Fibroblast of peridontal ligament (primary cell): ENCODE data around the gene PRKCSH.
"Not testable (repeated sequence)": the region's sequence is repeated elsewhere in the genome, so short reads cannot be mapped to it uniquely, and the experiment has no call there.

Experiments
- DNase-seq: peaks from one replicate; pipeline ENCODE4 v3.0.0-alpha.2; 2010; ENCODE audit errors: extremely low read depth

The PRKCSH gene

DNA sequence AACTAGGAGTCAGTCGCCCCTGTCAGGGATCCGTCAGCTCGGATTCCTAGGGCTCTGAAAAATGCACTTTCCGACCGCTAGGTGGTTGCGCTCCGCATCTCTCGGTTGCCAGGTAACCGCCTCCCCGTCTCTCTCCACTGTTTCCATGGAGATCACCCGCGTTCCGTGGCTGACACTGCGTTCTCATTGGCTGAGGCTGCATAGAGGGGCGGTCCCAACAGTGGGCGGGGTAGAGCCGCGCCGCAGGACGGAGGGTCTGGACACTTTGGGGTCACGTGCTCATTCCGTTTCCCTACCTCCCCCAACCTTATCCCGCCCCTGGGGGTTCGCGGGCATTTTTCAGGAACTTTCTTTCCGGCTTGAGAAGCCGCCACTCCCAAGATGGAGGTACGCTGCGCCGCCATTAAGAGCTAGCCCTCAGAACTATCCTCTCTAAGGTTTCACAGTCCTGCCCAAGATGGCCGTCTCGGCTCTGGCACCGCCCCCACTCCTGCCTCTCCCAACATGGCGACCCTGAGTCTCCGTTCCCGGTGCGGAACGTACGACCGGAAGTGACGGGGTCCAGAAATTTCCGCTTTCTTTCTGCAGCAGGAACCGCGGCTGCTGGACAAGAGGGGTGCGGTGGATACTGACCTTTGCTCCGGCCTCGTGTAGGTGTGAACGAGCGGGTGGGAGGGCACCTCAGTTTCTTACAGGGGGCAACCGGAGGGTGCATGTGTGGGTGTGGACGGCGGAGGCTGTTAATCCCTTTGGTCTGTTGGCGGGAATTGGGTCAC is at the start of gene PRKCSH, which contains the start of gene ODAD3:
PRKCSH (plus strand) TSS at position 579 of the 776 bp plus-strand sequence. CDS start 483 bp downstream, outside the sequence.
ODAD3 (minus strand) TSS at position 65 of the 776 bp plus-strand sequence. CDS start 105 bp downstream, outside the sequence.
- peak; percentile 100 for DNase-seq

GRCh38 chr19:11387162-11388034 is 48.0 kb upstream of the PRKCSH start:
- DNase-seq, result no peak

DNA sequence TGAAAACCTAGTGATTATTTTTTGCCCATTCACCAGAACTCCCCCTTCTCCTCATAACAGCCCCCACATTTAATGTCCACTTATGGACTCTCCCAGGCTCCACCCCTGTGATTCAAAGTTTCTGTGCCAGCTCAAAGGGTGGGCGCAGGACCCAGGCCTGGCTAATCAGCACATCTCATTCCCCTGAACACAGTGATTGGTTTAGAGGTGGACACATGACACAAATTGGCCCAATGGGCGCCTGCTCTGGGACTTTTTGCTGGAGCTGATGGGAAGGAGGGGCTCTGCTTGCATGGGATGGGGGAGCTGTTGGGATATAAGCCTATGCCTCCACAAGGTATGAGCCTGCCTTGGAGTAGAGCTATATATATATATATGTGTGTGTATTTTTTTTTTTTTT is 45.1 kb upstream of the PRKCSH start:
- no peak for DNase-seq

GRCh38 chr19:11390933-11391680 is 44.3 kb upstream of the PRKCSH start:
- no peak for DNase-seq

- DNase-seq, result no peak
Measured at GRCh38 chr19:11397089-11397610, 38.3 kb upstream of the PRKCSH start.

DNA sequence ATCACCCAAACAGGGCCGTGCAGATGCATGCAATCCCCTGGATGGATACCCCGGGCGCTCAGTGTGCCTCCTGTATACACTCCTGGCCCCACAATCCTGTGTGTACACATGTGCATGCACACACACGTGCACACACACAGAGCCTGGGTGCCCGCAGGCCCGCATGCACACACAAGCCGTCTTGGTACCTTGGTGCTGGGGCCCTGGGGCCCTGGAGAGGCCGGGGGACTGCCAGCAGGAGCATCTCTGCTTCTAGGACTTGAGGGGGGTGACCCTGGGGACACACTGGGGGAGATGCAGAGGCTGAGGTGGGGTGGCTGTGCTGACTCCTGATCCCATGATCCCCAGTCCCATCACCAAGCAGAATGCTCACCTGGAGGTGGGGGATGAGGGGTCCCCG is 35.8 kb upstream of the PRKCSH start:
- no peak for DNase-seq

DNA sequence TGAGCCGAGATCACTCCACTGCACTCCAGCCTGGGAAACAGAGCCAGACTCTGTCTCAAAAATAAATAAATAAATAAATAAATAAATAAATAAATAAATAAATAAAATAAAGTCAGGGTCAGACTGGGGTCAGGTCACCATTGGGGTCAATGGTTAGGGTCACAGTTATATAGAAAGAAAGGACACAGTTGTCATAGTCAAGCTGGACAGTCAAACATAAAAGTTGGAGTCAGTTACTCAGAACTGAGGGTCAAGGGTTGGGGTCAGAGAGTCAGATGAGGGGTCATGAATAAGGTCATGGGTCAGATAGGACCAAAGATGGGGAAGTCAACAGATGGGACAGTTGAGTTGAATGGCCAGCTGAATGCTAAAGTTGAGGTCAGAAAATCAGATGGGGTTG is 34.6 kb upstream of the PRKCSH start:
- DNase-seq, result no peak

DNA sequence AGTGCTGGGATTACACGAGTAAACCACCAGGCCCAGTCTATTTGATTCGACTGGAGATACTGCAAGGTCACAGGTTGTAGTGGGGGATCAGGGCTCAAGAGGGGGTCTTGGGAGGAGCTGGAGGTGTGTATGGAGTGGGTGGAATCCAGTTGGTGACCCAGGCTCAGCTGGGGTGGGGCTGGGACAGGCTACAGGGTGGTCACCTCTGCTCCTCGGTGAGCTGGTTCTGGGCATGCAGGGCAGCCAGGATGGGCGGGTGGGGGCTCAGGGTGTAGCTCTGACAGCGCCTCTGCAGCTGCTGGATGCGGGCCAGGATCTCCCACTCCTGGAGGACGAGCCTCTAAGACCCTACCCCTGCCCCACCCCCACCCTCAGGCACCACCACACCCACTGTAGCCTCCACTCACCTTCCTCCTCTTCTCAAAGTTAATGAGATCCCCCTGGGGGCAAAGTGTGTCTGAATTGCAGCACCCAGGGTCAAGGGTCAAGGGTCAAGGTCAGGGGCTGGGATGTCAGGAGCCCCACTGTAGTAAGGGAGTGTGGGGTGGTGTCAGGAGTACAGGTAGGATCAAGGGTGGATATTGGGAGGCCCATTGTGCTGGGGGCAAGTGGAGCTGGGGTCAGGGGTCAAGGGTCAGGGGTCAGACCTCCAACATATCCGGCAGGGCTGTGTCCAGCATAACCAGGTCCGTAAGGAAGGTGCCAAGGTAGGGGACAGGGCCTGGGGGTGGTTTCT is 33.5 kb upstream of the PRKCSH start:
- DNase-seq, result no peak

- no peak for DNase-seq
Measured at GRCh38 chr19:11404588-11405222, 30.7 kb upstream of the PRKCSH start.

- no peak for DNase-seq
Measured at GRCh38 chr19:11405846-11406643, 29.4 kb upstream of the PRKCSH start.

GRCh38 chr19:11406703-11407236 is 28.7 kb upstream of the PRKCSH start:
- DNase-seq, result not testable (repeated sequence)

DNA sequence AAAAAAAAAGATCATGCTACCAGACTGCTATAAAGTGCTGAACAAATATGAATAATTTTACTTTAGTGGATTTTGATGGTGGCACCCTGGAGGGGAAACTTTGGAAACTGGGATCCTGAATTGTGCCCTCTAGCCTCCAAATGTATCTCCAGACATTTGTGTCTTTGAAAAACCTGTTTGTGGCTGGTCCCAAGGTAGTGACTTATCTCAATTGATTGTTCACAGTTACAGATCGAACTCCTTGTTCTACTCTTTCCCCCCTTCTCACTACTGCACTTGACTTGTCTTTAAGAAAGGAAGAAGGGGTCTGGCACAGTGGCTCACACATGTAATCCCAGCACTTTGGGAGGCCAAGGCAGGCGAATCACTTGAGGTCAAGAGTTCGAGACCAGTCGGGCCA is 26.8 kb upstream of the PRKCSH start:
- no peak for DNase-seq

DNA sequence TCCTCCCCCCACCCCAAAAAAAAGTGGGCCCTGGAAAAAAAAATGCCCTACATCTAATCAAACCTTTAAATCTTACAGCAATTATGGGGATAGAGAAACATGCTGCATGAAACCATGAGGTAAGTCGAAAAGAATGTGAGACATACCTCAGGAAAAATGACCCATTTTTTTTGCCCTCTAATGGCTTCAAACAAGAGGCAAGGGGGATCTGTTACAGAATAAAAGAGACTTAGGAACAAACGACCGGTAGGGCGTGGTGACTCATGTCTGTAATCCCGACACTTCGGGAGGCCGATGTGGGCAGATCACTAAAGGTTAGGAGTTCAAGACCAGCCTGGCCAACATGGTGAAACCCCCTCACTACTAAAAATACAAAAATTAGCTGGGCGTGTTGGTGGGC is 24.8 kb upstream of the PRKCSH start:
- peak; percentile 9 for DNase-seq

- DNase-seq, result peak; percentile 14
Measured at GRCh38 chr19:11414544-11414943, 20.9 kb upstream of the PRKCSH start.

DNA sequence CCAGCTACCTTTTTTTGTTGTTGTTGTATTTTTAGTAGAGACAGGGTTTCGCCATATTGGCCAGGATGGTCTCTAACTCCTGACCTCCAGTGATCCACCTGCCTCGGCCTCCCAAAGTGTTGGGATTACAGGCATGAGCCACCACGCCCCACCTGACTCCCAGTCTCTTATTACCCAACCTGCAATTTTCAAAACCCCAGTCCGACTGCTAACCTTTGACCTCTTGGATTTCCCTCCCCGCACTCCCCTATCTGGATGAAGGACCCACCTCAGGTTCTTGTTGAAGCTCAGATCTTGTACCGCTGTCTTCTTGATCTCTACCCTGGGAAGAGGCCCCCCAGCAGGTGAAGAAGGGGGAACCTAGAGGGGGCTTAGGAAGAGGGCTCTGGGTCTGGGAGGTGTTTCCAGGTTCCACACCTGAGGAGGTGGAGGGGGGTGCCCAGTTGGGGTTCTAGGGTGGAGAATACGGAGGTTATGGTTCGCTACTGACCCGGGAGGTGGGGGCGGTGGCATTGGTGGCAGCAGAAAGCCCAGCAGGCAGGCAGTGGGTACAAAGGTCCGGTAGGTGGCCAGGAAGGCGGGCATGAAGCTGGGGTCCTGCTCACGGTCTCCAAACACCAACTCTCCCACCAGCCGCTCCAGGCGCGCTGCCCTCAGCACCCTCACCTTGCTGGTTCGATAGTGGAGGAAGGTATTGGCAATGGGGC is 18.9 kb upstream of the PRKCSH start:
- DNase-seq, result no peak

DNA sequence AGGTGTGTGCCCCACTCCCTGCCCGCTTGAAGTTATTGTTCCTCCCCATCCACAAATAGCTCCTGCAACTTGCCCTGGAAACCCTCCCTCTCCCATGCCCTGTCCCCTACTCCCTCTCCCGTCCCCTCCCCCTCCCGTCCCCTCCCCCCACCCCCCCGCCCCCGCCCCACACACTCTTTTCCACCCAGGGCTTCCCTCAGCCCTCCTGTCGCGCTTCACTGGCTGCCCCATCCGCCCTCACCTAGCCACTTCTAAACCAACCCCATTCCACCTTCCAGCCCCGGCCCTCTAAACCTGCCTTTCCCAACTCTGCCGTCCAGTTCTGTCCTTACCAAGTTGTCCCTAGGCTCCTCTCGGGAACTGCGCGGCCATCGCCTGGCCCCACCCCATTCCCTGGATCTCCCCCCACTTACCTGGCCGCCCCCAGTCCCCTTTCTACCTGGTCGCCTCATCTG is 17.3 kb upstream of the PRKCSH start:
- no peak for DNase-seq

DNA sequence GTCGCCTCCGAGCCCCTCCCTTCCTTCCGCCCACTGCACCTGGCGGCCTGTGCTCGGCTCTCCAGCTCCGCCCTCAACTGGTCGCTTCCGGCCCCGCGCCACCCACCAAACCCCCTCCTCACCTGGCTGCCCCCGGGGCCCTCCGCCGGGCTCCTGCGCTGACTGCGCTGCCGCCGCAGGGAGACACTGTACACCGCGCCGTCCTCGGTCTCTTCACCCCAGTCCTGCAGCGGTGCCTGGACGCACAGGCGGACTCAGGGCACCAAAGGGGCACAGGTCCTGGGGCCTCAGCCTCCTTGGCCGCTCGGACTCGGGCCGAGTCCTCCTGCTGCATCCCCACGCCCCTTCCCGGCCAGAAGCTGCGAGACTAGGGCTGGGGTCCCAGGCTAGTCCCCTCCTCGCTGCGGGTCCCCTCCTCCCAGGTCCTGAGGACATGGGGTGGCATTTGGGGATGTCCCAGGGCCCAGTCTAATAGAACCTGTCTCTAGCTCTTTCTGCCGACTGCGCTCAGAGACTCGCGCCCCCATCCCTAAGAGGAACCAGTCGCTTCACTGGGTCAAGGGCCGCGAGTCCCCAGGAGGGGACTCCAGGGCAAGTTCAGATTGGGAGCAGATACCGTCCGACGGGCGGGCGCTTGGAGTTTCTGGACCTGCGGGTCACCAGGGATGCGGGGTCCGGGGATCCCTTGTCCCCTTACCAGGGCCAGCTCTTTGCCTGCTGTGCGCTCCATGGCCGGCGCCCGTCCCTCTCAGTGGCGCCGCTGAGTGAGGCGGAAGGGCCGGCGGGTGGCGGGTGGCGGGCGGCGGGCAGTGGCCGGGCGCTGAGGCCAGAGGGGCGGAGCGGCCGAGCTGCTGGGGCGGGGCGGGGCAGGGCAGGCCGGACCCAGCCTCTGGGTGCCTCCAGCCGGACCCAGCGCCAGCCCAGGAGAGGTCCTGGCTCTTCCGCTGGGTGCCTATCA is 16.6 kb upstream of the PRKCSH start, which contains the start of gene RGL3:
RGL3 (minus strand) TSS at position 766 of the 958 bp plus-strand sequence; CDS start at position 730, 36 bp downstream.
- no peak for DNase-seq
